Smooth muscle cell (in vitro differentiated cells): ENCODE results near the gene MAP2K4. TPM values are rescaled to one million over a fixed set of nuclear protein-coding genes. Genes with fewer than 3 reads are reported as not detected.

Experiments
- DNase-seq: peaks from one replicate; lab custom pipeline; 2025; ENCODE audit not compliant: unreplicated experiment; lab: John Stamatoyannopoulos, UW
- H2AFZ ChIP-seq: fragments of 200-600 bp; sonication (generic); 2 replicates; pipeline ENCODE4 v1.6.0; 2016; ENCODE audit warnings: antibody characterized with exemption, low read depth, mild to moderate bottlenecking
- H3F3A ChIP-seq: fragments of 200-600 bp; sonication (generic); 2 replicates; pipeline ENCODE4 v1.6.0; 2017; ENCODE audit warnings: antibody characterized with exemption, low read depth
- H3K27ac ChIP-seq: fragments of 200-600 bp; sonication (generic); 2 replicates; pipeline ENCODE4 v1.5.1; 2016; ENCODE audit warnings: low read depth, mild to moderate bottlenecking
- H3K27me3 ChIP-seq: fragments of 200-600 bp; sonication (generic); 2 replicates; pipeline ENCODE4 v1.6.1; 2016; ENCODE audit warnings: low read depth, mild to moderate bottlenecking
- H3K36me3 ChIP-seq: fragments of 200-600 bp; sonication (generic); 2 replicates; pipeline ENCODE4 v1.5.1; 2016; ENCODE audit warnings: low read depth
- H3K4me1 ChIP-seq: fragments of 200-600 bp; sonication (generic); 2 replicates; pipeline ENCODE4 v1.5.1; 2016; ENCODE audit warnings: low read depth
- H3K4me2 ChIP-seq: fragments of 200-600 bp; sonication (generic); 2 replicates; pipeline ENCODE4 v1.6.0; 2016; ENCODE audit warnings: mild to moderate bottlenecking
- H3K4me3 ChIP-seq: fragments of 200-600 bp; sonication (generic); 2 replicates; pipeline ENCODE4 v1.5.1; 2016; ENCODE audit warnings: mild to moderate bottlenecking
- H3K79me2 ChIP-seq: fragments of 200-600 bp; sonication (generic); 2 replicates; pipeline ENCODE4 v1.6.0; 2016; ENCODE audit warnings: low read depth, mild to moderate bottlenecking
- H3K9ac ChIP-seq: fragments of 200-600 bp; sonication (generic); 2 replicates; pipeline ENCODE4 v1.6.0; 2016; ENCODE audit warnings: low read depth
- H3K9me3 ChIP-seq: fragments of 200-600 bp; sonication (generic); replicated peaks from 2 replicates; pipeline ENCODE4 v1.5.1; 2016; ENCODE audit warnings: low read depth
- H4K20me1 ChIP-seq: fragments of 200-600 bp; sonication (generic); 2 replicates; pipeline ENCODE4 v1.6.0; 2016; ENCODE audit warnings: low read depth
- WGBS: methylation state at CpG from one replicate; pipeline ENCODE4 v1.1.7; 2016; ENCODE audit warnings: low lambda C conversion rate; 5-methylcytosine and 5-hydroxymethylcytosine counted together
- polyA plus RNA-seq: library from polyadenylated mRNA; unstranded; fragments of >200 nt; fragmentation: Nextera tagmentation; extraction: Ambion mirVana; gene quantifications from 2 replicates; pipeline ENCODE4 v1.2.1, GENCODE V29; 2016
- total RNA-seq: library from RNA; depleted of rRNA; stranded (reverse); fragments of >200 nt; gene quantifications from 2 replicates; pipeline ENCODE4 v1.2.3, GENCODE V29; 2014
- TF ChIP-seq, protein P1 (sequence below): fragments of 200-600 bp; sonication (generic); IDR thresholded peaks from 2 replicates; pipeline ENCODE4 v1.5.1; 2017; ENCODE audit warnings: borderline replicate concordance, mild to moderate bottlenecking, antibody characterized with exemption; ENCODE audit not compliant: insufficient read depth, poor library complexity, severe bottlenecking

The MAP2K4 gene
- total and polyA plus RNA-seq, 2 experiments from 2014 or later = 33.0 to 54.9 TPM

DNA sequence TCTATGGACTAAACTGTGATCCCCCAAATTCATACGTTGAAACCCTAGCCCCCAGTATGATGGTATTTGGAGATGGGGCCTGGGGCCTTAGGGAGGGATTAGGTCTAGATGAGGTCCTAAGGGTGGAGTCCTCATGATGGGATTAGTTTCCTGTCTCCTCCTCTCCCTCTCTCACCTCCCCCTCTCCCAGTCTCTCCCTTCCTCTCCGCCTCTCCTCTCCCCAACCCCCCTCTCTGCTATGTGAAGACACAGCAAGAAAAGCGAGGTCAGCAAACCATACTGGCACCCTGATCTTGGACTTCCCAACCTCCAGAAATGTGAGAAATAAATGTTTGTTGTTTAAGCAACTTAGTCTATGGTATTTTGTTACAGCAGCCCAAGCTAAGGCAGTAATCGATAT is 38.8 kb upstream of the MAP2K4 start:
- WGBS = 87% methylated on average over 4 of the region's 4 CpGs

DNA sequence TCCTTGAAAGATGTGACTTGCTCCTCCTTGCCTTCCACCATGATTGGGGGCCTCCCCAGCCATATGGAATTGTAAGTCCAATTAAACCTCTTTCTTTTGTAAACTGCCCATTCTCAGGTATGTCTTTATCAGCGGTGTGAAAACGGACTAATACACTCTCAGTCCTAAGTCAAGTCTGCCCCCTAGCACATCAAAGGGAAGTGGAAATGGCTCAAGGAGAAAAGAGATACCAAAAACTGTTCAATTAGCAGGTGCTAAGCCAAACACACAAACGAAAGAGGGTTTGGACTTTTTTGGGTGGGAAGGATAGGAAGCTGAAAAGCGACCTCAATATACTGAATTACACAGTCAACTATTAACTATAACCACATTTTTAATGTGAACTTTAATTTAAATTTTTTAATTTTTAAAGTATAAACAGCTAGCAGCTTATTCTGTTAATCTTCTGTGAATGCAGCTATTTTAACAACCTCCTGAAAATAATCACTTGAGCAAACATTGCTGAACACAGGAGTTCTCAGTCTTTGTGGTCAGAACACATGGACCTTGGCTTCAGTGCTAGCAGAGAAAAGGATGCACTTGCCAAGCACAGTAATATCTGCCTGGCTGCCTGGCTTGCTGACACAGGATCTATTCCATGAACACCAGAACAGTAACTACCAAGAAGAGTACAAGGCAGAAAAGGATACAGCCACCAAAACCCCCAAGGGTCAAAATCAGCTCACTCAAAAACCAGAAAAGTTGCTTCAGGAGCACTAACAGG is 34.3 kb upstream of the MAP2K4 start:
- WGBS = 91% methylated on average over 4 of the region's 4 CpGs
- Histone ChIP-seq H2AFZ (no peak overlapping the region), H3K27me3 (no peaks in the 10 kb centered on the region), H3F3A (no peaks in the 10 kb centered on the region), H3K4me1 (no peaks in the 10 kb centered on the region), H3K27ac (no peak overlapping the region), H3K36me3 (peaks cover 8% of the 10 kb centered on the region), H3K9me3 (no peaks in the 10 kb centered on the region), H3K9ac (no peak overlapping the region), H3K4me2 (no peak overlapping the region), H3K4me3 (no peak overlapping the region), H4K20me1 (peaks cover 15% of the 10 kb centered on the region), H3K79me2 (no peaks in the 10 kb centered on the region)
- DNase-seq = no peak
- TF ChIP-seq, protein P1, sequence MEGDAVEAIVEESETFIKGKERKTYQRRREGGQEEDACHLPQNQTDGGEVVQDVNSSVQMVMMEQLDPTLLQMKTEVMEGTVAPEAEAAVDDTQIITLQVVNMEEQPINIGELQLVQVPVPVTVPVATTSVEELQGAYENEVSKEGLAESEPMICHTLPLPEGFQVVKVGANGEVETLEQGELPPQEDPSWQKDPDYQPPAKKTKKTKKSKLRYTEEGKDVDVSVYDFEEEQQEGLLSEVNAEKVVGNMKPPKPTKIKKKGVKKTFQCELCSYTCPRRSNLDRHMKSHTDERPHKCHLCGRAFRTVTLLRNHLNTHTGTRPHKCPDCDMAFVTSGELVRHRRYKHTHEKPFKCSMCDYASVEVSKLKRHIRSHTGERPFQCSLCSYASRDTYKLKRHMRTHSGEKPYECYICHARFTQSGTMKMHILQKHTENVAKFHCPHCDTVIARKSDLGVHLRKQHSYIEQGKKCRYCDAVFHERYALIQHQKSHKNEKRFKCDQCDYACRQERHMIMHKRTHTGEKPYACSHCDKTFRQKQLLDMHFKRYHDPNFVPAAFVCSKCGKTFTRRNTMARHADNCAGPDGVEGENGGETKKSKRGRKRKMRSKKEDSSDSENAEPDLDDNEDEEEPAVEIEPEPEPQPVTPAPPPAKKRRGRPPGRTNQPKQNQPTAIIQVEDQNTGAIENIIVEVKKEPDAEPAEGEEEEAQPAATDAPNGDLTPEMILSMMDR = no peak

More for the DNA sequence above, 38.8 kb upstream of the MAP2K4 start:
- Histone ChIP-seq H4K20me1 (peaks cover 10% of the 10 kb centered on the region), H3K4me2 (no peak overlapping the region), H3K4me1 (no peaks in the 10 kb centered on the region), H3K4me3 (no peak overlapping the region), H3K9ac (no peak overlapping the region), H3K79me2 (no peaks in the 10 kb centered on the region), H3K27me3 (no peaks in the 10 kb centered on the region), H3K36me3 (peaks cover 6% of the 10 kb centered on the region), H3K27ac (no peak overlapping the region), H3F3A (no peaks in the 10 kb centered on the region), H2AFZ (no peak overlapping the region), H3K9me3 (no peaks in the 10 kb centered on the region)
- TF ChIP-seq, protein P1 = no peak
- no peak for DNase-seq

DNA sequence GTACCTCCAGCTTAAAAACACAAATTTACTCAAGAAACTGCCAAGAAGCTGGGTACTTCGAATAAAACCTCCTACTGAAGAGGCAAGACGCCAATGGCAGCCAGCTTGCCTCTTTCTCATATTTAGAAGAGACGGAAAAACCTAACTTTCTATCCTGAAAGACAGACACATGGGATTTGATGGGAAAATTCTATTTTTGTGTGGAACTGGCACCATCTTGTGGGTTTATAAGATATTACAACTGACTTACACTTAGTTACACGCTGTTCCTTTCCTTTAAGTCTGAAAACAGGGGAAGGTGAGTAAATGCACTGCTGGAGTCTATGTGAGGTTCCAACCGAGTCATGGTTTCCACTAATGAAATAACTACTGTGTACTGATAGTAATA is 33.7 kb upstream of the MAP2K4 start:
- no peaks in the 10 kb centered on the region for H3F3A ChIP-seq
- 35% methylated on average over 5 of the region's 5 CpGs for WGBS
- H3K36me3 ChIP-seq = peaks cover 8% of the 10 kb centered on the region
- DNase-seq = no peak
- no peak overlapping the region for H3K4me3 ChIP-seq
- no peaks in the 10 kb centered on the region for H3K9me3 ChIP-seq
- H3K4me2 ChIP-seq = no peak overlapping the region
- H3K79me2 ChIP-seq = no peaks in the 10 kb centered on the region
- no peak overlapping the region for H3K27ac ChIP-seq
- H3K9ac ChIP-seq = no peak overlapping the region
- TF ChIP-seq, protein P1 = peak; percentile 54
- no peaks in the 10 kb centered on the region for H3K27me3 ChIP-seq
- H3K4me1 ChIP-seq = no peaks in the 10 kb centered on the region
- H4K20me1 ChIP-seq = peaks cover 15% of the 10 kb centered on the region
- no peak overlapping the region for H2AFZ ChIP-seq

DNA sequence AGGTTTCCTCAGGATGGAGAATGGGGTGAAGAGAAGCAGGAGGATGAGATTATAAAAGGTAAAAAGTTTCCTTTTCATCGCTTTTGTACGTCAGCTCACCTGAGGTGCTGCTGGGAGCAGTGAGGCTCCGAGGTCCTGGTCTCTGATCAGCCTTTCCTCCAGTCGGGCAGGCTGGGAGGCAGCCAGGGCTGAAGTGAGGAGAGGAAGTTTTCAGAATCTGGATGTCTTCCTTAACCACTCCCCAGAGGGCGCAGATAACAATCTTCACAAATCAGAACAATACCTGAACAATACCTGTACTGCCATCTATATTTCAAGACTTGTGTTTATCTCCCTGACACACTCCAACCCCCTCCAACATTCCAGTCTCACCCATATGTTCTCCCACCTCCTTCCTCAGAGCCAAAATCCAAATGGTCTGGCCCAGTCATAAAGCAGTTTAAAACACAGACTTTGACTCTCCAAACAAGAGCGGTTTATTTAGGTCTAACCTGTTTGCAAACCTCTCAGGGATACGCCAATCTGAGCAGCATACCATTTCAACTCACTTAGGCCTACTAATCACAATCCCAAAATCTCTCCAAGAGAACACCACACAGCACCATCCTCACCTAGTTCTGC is 30.2 kb upstream of the MAP2K4 start:
- Histone ChIP-seq H3F3A (no peaks in the 10 kb centered on the region), H3K79me2 (no peaks in the 10 kb centered on the region), H3K9me3 (no peaks in the 10 kb centered on the region), H3K36me3 (peaks cover 8% of the 10 kb centered on the region), H4K20me1 (peaks cover 15% of the 10 kb centered on the region), H3K27me3 (no peaks in the 10 kb centered on the region), H3K4me2 (no peak overlapping the region), H3K9ac (no peak overlapping the region), H2AFZ (no peak overlapping the region), H3K4me1 (no peaks in the 10 kb centered on the region), H3K27ac (no peak overlapping the region), H3K4me3 (no peak overlapping the region)
- WGBS = 84% methylated on average over 7 of the region's 7 CpGs
- no peak for DNase-seq
- TF ChIP-seq, protein P1 = no peak
